ENCODE data around the gene SMARCAD1.

Gene SMARCAD1, protein sequence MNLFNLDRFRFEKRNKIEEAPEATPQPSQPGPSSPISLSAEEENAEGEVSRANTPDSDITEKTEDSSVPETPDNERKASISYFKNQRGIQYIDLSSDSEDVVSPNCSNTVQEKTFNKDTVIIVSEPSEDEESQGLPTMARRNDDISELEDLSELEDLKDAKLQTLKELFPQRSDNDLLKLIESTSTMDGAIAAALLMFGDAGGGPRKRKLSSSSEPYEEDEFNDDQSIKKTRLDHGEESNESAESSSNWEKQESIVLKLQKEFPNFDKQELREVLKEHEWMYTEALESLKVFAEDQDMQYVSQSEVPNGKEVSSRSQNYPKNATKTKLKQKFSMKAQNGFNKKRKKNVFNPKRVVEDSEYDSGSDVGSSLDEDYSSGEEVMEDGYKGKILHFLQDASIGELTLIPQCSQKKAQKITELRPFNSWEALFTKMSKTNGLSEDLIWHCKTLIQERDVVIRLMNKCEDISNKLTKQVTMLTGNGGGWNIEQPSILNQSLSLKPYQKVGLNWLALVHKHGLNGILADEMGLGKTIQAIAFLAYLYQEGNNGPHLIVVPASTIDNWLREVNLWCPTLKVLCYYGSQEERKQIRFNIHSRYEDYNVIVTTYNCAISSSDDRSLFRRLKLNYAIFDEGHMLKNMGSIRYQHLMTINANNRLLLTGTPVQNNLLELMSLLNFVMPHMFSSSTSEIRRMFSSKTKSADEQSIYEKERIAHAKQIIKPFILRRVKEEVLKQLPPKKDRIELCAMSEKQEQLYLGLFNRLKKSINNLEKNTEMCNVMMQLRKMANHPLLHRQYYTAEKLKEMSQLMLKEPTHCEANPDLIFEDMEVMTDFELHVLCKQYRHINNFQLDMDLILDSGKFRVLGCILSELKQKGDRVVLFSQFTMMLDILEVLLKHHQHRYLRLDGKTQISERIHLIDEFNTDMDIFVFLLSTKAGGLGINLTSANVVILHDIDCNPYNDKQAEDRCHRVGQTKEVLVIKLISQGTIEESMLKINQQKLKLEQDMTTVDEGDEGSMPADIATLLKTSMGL

DNA sequence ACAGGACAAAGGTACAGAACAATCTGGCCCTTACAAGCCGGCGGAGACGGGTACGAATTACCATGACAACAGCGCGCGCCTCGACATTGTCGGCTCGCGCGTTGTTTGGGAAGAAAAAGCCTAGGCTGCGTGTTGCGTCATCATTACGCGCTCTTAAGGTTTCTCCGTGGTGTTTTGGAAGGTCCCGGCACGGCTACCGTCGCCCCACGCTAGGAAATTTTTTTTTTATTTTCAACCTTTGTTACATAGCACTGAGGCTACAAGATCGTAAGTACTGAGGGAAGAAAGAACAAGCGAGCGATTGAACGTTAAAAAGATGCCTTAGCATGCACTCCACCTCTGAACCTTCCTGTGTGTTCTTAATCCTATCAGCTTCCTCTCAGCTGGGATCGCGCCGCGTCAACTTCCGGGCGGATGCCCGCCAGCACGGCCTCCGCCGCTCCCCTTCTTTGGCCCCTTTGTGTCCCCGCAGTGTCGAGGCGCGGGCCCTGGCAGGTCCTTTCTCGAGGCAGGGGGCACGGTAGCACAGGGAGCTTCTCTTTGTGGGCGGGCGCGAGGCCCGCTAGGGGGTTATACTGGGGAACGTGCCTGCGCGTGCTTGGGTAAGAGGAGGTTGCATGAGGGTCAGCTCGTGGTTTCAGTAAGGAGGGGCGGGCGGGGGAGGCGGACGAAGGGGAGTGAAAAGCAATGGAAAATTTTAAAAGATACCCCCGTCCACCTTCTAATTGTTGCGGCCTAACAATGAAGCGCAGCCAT, at the start of gene SMARCAD1:
Gene SMARCAD1, plus strand, starts transcription at position 397 of the 756 bp plus-strand sequence. CDS start 530 bp downstream, outside the sequence.
- DNase-seq (ENCODE audit: low spot score) = peak; percentile 90

DNA sequence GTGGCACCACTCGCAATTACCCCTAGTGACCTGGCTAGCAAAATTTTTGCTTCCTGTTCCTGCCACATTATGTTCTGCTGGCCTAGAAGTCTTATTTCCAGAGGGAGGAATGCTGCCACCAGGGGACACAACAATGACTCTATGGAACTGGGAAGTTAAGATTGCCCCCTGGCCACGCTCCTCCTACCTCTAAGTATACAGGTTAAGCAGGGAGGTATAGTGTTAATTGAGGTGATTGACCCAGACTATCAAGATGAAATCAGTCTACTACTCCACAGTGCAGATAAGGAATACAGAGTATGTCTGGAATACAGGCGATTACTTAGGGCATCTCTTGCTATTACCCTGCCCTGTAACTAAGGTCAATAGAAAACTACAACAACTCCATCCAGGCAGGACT, 48.8 kb upstream of the SMARCAD1 start:
- DNase-seq (ENCODE audit: low spot score) = no peak

DNA sequence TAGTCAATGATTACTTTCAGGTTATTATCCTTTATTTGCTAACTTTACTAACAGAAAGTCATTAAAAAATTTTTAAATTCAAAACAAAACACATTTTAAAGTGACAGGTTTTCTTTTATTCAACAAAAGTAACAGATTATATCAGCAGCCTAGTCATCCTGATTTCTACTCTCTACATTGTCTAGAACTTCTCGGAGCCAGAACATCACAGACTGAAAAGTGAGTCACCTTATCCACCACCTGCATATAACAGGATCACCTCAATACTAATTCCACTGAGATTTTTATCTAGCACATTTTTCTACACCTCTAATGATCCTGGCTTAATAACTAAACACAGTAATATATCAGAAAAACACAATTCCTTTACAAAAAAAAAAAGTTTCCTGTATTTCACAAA, 47.9 kb upstream of the SMARCAD1 start:
- DNase-seq (ENCODE audit: low spot score) = no peak

DNA sequence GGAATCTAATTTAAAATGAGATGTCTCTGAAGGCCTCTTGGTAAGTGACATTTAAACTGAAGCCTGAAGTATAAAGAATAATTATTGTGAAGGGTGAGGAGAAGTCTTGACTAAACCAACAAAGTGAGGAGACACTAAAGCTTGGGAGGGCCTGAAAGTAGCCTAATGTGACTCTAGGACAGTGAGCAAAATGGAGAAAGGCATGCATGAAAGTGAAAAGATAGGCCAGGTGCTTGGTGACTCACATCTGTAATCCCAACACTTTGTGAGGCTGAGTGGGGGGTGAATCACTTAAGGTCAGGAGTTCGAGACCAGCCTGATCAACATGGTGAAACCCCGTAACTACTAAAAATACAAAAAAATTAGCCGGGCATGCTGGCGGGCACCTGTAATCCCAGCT, 46.9 kb upstream of the SMARCAD1 start:
- DNase-seq (ENCODE audit: low spot score) = no peak

DNA sequence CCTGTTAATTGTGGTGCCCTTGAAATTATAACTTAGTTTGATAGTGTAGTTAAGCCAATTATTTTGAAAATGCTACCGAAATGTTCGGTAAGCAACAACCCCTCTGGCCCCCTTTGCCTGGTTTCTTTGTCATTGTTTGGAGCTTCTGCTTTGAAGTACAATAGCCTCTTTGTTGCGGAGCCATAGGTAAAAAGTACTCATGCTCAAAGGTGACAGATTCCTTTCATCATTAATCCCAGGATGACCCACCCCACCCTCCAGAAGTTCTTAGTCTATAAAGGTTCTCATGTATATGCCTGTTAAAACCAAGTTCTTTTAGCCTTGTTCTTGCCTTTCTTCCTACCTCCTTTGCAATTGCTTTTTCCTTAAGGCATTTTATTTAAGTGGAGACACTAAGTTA, 42.4 kb upstream of the SMARCAD1 start:
- no peak for DNase-seq (ENCODE audit: low spot score)

DNA sequence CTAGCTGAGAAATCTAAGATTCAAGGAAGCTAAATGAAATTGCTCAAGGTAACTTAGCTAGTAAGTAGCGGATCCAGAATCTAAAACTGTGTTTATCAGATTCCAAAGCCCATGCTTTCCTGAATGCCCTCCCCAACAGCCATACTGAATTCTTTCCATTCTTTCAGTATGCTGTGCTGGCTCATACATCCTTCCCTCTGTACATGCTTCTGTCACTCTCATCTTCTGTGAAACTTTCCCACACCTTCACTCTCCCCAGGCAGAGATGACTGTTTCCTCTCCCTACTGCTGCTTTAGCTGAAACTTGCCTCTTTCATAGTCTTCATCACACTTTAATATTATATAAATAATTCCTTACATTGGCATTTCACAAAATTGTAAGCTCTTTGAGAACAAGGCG, 39.3 kb upstream of the SMARCAD1 start:
- no peak for DNase-seq (ENCODE audit: low spot score)

DNA sequence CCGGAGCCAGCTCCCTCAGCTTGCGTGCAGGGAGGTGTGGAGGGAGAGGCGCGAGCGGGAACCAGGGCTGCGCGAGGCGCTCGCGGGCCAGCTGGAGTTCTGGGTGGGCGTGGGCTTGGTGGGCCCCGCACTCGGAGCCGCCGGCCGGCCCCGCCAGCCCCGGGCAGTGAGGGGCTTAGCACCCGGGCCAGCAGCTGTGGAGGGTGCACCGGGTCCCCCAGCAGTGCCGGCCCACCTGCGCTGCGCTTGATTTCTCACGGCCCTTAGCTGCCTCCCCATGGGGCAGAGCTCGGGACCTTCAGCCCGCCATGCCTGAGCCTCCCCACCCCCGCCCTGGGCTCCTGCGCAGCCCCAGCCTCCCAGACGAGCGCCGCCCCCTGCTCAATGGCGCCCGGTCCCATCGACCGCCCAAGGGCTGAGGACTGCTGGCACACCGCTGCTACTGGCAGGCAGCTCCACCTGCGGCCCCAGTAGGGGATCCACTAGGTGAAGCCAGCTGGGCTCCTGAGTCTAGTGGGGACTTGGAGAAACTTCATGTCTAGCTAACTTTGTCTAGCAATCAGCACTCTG, 37.8 kb upstream of the SMARCAD1 start:
- DNase-seq (ENCODE audit: low spot score) = no peak

DNA sequence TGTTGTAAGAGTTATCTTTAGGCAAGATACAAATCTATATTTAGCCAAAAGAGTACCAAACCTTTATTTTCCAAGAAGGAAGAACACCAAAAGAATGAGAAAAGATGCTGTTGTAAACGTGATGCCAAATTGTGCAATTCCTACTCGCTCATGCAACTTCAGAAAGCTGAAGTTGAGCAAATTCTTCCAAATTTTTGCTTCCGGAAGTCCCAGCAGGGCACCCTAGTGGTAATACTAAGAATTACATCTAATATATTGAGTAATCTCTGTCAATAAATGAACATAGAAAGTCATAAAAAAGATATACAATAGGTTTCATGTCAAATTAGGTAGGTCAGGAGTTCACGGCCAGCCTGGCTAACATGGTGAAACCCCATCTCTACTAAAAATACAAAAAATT, 36.0 kb upstream of the SMARCAD1 start:
- DNase-seq (ENCODE audit: low spot score) = no peak

DNA sequence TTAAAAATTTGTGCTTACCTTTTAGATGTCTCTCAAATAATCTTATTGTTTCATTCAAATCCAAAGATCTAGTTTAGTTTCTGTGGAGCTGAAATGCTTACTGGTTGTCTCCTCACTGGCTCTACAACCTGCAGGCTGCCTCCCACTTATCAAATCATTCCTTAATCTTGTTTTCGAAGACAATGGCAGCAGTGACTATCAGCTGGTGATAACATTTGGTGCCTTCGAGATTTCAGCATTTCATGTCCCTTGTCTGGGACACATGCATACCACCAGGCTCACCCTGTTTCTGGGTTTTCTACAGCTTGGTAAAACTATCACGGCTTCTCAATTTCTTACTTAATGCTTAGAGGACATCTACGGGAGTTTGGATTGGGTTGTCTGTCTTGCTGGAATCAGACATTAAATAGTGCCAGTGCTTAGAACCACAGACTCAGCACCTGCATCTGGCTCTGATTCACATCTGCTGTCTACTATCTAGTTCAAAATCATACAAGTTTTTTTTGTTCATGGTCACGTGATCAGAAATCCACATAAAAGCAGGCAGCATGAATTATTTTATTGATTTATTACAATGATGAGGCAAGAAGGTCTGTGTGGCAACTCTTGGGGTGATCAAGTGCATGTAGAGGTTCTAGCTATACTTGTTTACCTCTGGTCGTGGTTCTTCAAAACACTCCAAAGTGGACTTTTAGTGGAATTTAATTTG, 32.0 kb upstream of the SMARCAD1 start:
- no peak for DNase-seq (ENCODE audit: low spot score)

DNA sequence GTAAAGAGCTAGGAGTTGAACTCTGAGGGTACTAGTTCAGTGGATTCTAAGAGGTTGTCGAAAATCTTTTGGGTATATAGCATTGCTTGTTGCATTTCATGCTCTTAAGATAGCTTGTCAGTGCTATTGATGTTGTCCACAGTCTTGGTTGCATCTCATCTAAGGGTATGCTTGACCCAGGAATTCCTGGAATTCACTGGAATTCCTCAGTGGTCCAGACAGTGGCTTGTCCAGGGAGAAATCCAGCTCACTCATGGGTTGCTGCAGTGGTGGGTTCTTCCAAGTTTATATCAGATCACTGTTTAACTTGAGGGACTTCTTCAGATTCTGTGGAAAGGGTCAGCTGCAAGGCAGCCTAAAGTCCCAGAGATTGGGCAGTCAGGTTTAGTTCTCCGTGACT, 29.8 kb upstream of the SMARCAD1 start:
- no peak for DNase-seq (ENCODE audit: low spot score)

DNA sequence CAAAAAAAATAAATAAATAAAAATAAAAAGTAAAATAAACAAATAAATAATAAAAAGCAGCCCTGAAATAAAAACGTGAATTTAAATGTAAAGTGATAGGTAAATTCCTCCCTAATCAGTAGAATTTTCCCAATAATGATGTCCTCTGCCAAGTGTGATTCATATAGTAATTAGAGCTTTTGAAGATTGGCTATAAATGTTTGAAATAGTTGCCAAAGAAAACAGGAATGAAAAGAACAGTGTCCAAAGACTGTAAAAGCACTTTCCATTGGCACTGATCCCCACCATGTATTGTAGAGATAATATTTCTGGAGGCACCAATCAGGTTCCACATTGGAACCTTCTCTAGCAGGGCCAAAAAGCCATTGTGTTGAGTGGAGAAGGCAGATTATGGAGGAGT, 25.9 kb upstream of the SMARCAD1 start:
- DNase-seq (ENCODE audit: low spot score) = no peak

DNA sequence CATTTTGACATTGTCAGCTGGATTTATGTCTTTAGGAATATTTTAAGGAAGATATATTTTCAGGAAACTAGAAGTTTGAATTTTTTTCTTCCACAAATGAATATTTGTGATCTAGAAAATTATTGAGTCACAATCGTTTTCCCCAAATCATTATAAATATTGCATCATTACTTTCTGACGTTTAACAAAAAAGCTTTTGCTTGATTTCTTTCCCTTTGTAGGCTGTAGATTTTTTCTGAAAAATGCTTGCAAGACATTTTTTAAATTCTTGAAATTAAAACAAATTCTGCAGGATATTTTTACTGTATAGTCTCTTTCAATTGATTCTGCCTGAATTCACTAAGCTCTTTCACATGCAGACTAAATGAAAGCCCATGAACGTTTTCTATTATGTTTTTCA, 4.9 kb upstream of the SMARCAD1 start:
- DNase-seq (ENCODE audit: low spot score) = no peak

DNA sequence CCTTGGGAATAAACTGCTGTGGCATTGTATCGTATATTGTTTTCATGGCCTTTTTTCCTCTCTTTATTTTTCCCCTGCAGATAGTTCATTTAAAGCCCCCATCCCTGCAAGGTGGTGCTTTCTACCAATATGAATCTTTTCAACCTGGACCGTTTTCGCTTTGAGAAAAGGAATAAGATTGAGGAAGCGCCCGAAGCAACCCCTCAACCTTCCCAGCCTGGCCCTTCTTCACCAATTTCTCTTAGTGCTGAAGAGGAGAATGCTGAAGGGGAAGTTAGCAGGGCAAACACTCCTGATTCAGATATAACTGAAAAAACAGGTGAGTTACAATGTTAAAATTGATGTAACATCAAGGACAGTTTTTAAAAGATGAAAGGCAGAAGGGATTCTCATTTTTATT, 601 bp downstream of the SMARCAD1 start:
- DNase-seq (ENCODE audit: low spot score) = no peak

DNA sequence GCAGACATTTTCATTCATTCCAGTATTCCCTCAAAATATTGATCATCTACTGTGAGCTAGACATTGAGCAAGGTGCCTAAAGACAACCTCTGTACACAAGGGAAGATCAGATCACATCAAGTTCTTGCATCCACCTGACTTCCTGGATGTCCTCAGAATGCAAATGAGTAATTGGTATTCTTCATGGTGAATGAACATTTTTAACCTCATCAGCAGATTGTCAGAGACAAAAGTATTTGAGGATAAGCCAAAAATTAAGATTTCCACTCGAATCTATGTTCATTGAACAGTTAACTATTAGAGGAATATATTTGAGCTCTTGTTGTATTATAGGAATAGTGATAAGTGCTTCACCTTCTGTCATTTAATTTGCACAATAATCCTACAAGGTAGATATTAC, 1.3 kb downstream of the SMARCAD1 start:
- no peak for DNase-seq (ENCODE audit: low spot score)

DNA sequence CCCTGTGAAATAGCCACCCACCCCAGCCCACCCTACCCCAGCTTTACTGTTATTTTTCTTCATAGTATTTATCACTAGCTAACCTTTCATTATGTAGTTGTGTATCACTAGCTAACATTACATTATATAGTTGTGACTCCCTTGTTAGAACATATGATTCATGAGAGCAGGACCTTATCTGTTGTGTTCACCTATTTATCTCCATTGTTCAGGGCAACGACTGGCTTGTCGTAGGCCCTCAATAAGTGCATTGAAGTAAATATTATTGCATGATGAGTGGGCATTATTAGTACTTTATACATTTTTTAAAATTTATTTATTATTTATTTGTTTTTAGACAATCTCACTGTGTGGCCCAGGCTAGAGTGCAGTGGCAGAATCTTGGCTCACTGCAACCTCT, 4.2 kb downstream of the SMARCAD1 start:
- DNase-seq (ENCODE audit: low spot score) = no peak

DNA sequence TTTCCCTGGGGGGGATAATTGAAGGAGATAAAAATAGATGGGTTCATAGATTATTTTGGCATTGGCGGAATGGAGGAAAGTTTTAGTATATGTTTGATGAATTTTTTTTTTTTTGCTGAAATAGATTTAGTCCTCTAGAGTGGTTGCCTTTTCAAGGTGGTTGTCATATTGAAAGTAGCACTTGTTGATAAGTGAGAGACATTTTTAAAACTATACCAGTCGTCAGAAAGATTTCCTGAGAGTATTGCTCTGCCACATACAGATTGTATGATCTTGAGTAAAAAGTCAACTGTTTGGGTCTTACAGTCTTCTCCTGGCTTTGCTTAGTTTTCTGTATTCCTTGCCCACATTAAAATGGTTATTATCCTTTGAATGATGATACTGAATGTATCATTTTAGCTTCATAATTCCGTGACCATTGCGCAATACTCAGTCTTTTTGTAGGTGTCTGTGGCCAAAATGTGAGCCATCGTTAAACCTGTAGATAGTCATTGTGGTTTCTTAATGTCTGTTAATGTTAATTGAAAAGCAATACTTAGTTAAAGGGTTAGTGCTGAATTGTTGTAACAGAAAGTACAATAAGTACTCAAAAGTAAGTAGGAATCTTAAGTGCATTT, 7.1 kb downstream of the SMARCAD1 start:
- no peak for DNase-seq (ENCODE audit: low spot score)

DNA sequence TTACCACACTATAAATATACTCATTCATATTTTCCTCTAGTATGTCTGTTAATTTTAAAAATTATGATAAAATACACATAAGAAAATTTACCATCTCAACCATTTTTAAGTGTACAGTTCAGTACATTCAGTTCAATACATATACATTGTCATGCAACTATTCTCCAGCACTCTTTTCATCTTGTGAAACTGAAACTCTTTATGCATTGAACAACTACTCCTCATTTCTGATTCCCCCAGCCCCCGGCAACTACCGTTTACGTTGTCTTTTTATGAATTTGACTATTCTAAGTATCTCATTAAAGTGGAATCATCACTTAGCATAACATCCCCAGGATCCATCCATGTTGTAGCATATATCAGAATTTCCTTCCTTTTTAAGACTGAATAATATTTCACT, 8.7 kb downstream of the SMARCAD1 start:
- DNase-seq (ENCODE audit: low spot score) = no peak

DNA sequence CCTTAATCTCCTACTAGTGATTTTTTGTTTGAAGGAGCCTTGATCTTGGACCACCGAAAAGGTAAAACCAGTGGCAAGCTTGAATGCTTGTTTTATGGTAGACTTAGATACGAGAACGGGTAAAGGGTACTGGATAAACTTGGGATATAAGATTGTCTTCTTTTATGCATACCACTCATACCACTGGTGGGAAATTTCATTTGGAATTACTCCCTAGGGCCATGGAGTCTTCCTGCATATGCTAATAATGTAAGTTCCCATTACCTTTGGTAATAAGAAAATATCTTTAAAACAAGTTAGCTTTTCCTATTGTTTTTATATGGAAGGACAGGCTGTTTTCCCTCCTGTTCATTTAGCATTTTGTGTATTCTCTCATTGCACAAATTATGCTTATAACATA, 11.7 kb downstream of the SMARCAD1 start:
- DNase-seq (ENCODE audit: low spot score) = no peak

DNA sequence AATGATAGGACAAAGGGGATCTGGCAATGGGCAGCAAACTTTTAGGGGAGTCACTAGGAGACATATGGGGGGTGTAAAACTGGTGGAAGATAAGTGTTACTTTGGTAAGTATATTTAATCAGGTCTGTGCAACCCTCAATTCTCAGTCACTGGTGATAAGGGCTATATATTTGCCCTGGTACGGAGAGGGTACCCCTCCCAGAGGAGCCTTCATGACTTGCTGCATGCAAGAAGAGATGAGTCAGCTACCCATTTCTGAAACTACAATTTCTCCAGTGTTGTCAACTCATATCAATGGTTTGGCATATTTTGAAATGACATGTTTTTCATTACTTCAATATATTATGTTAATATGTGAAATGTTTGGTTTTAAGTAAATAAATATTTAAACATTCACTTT, 14.3 kb downstream of the SMARCAD1 start:
- DNase-seq (ENCODE audit: low spot score) = no peak

DNA sequence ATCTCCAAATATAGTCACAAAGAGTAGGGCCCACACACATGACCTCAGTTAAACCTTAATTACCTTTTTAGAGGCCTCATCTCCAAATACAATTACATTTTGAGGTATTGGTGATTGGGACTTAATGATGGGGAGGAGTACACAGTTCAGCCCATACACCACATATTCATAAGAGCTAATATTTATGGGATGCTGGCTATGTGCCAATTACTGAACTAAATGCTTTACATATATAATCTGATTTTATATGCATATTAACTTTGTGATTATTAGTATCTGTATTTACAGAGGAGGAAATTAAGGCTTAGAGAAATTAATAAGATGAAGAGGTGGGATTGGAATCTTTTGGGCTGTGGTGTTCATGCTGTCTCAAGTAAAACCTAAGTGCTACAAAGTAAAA, 17.8 kb downstream of the SMARCAD1 start:
- no peak for DNase-seq (ENCODE audit: low spot score)

DNA sequence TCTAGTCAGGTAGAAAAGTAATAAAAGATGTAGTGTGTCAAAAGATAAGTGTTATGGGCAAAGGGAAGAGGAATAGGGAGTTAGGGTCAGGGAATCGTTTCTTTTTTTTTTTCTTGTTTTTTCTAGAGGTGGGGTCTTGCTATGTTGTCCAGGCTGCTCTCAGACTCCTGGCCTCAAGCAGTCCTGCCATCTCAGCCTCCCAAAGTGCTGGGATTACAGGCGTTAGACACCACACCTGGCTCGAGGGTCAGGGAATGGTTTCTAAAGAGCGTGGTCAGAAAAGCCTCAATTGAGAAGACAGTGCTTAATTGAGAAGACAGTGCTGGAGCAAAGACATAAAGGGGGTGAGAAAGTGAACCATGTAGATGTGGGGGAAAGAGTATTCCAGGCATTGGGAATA, 19.1 kb downstream of the SMARCAD1 start:
- no peak for DNase-seq (ENCODE audit: low spot score)

Data from AG08395 (cell line).